Neural crest cell (in vitro differentiated cells): ENCODE results near the gene VPS13D. TPM values are rescaled to one million over a fixed set of nuclear protein-coding genes. Genes with fewer than 3 reads are reported as not detected.

Experiments
- DNase-seq: peaks from one replicate; pipeline ENCODE4 v3.0.0; 2021; ENCODE audit warnings: low read depth, mixed read lengths, low spot score
- H3K27ac Mint-ChIP-seq: one replicate; pipeline ENCODE4 v1.8.0; 2021; ENCODE audit warnings: mild to moderate bottlenecking, mixed read lengths; ENCODE audit not compliant: unreplicated experiment
- H3K27me3 Mint-ChIP-seq: 2 replicates; pipeline ENCODE4 v1.8.0; 2021; ENCODE audit warnings: low read depth, mild to moderate bottlenecking, mixed read lengths
- H3K36me3 Mint-ChIP-seq: 2 replicates; pipeline ENCODE4 v1.8.0; 2021; ENCODE audit warnings: low read depth, mild to moderate bottlenecking, mixed read lengths
- H3K4me1 Mint-ChIP-seq: 2 replicates; pipeline ENCODE4 v1.8.0; 2021; ENCODE audit warnings: mixed read lengths
- H3K4me3 Mint-ChIP-seq: one replicate; pipeline ENCODE4 v1.8.0; 2021; ENCODE audit warnings: mild to moderate bottlenecking, mixed read lengths
- H3K9me3 Mint-ChIP-seq: 2 replicates; pipeline ENCODE4 v1.8.0; 2021; ENCODE audit warnings: mixed read lengths
- CTCF ChIP-seq: fragments of 200-600 bp; sonication (generic); conservative IDR thresholded peaks from 2 replicates; pipeline ENCODE4 v1.5.0; 2021; ENCODE audit warnings: antibody characterized with exemption, mild to moderate bottlenecking
- total RNA-seq: library from RNA; stranded (reverse); gene quantifications from 2 replicates; pipeline ENCODE4 v1.2.1, GENCODE V29; 2021

The VPS13D gene
- total RNA-seq, 1 donor from 2014 or later: 24.5 TPM

DNA sequence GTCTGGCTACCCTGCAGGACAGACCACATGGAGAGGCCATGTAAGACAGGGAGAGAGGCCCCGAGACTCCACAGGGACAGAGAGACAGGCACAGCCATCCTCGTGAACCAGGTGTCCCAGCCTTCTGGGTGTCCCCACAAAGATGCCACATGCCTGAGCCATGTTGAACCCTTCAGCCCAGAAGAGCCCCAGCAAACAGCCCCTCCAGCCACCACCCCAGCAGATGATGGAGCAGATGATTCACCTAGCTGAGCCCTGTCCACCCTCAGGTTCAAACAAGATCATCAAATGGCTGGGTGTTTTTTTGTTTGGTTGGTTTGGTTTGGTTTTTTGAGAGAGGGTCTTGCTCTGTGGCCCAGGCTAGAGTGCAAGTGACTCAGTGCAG is 309.5 kb downstream of the VPS13D start:
- Mint-ChIP-seq H3K9me3 (no peaks in the 10 kb centered on the region), H3K4me1 (peaks cover 16% of the 10 kb centered on the region)
- TF ChIP-seq CTCF: no peak

DNA sequence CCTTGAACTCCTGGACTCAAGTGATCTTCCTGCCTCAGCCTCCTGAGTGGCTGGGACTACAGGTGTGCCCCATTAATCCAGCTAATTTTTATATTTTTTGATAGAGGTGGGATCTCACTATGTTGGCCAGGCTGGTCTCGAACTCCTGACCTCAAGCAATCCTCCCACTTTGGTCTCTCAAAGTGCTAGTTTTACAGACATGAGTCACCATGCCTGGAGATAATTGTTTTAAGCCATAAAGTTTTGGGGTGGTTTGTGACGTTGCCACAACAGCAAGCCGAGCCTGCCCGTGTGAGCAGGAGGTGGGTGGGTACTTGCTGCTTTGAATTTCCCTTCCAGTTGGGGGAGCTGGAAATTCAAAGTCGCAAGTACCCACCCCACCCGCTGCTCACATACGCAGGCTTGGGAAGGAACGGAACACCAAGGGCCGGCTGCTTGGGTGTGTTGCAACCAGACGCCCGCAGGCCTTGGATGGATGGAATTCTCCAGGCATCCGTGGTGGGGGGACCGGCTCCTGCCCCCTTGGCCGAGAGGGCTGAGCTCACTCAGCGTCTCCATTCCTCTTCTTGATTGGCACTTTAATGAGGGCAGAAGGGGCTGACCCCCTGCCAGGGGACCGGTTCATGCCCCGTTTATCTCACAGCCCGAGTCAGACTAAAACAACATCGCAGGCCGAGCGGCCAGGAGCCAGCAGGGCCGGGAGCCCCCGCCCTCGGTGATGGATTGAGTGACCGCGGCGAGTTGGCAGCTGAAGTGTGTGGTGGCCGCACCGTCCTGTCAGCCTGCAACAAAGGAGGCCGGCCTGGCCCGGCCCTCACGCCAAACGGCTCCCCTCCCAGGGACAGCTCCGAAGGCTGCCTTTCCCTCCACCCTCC is 310.1 kb downstream of the VPS13D start:
- peaks cover 23% of the 10 kb centered on the region for H3K4me1 Mint-ChIP-seq
- no peak for TF ChIP-seq CTCF
- H3K36me3 Mint-ChIP-seq: no peaks in the 10 kb centered on the region
- H3K27ac Mint-ChIP-seq: no peak overlapping the region
- H3K27me3 Mint-ChIP-seq: no peaks in the 10 kb centered on the region
- DNase-seq: peak; percentile 26
- H3K9me3 Mint-ChIP-seq: no peaks in the 10 kb centered on the region
- H3K4me3 Mint-ChIP-seq: no peak overlapping the region

More for the DNA sequence above, 309.5 kb downstream of the VPS13D start:
- H3K4me3 Mint-ChIP-seq: no peak overlapping the region
- H3K27me3 Mint-ChIP-seq: no peaks in the 10 kb centered on the region
- no peaks in the 10 kb centered on the region for H3K36me3 Mint-ChIP-seq
- DNase-seq: no peak
- H3K27ac Mint-ChIP-seq: peak overlapping the region; percentile 71

DNA sequence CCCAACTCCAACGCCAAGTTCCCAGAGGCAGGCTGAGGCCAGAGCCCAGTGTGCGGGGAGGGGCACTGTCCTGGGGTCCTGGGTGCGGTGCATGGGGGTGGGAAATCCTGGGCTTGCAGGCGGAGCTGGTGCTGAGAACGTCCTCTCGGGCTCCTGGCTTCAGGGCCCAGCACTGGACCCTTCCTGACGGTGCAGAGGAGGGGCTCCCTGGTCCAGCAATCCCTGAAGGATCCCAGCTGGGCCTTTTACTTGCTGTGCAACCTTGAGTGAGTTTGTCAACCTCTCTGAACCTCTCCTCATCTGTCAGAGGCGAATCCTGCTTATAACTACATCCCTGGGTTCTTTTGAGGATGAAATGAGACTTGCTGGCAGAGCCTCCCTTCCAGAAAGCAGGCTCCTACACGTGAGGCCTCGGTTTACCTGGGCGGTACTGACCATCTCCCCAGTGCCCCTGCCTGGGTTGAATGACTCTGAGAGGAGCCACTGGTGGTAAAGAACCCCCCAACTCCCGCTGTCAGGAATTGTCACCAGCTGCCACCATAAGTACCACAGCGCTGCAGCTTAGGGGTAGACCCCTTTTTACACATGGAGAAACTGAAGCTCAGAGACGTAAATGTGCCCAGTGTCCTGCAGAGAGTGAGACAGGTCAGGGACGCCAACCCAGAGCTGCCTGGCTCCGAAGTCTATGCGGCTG is 310.9 kb downstream of the VPS13D start:
- H3K4me3 Mint-ChIP-seq: no peak overlapping the region
- peaks cover 25% of the 10 kb centered on the region for H3K4me1 Mint-ChIP-seq
- H3K9me3 Mint-ChIP-seq: no peaks in the 10 kb centered on the region
- no peaks in the 10 kb centered on the region for H3K36me3 Mint-ChIP-seq
- no peaks in the 10 kb centered on the region for H3K27me3 Mint-ChIP-seq
- no peak overlapping the region for H3K27ac Mint-ChIP-seq
- no peak for TF ChIP-seq CTCF
- no peak for DNase-seq

- Mint-ChIP-seq H3K9me3 (no peaks in the 10 kb centered on the region), H3K4me3 (no peak overlapping the region), H3K4me1 (peaks cover 25% of the 10 kb centered on the region), H3K27ac (peak overlapping the region; percentile 74), H3K27me3 (no peaks in the 10 kb centered on the region), H3K36me3 (no peaks in the 10 kb centered on the region)
- TF ChIP-seq CTCF: no peak
- DNase-seq: no peak
Measured at GRCh38 chr1:12541274-12542137, 311.7 kb downstream of the VPS13D start.

DNA sequence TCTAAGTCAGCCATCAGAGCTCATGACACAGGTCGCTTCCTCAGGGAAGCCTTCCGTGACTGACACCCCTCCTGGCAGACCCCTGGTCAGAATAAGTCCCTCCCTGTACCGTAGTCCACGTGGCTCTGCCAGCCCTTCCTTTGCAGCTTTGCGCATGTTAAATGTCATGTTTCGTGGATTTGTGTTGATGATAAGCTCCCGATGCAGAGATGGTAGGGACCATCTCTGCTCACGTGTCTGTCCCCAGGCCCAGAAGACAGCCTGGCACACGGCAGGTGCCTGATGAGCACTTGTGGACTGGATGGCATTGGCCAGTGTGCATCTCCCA is 312.3 kb downstream of the VPS13D start:
- Mint-ChIP-seq H3K4me1 (peaks cover 25% of the 10 kb centered on the region), H3K27ac (peak overlapping the region; percentile 74), H3K9me3 (no peaks in the 10 kb centered on the region)

More for the DNA sequence above, 312.3 kb downstream of the VPS13D start:
- Mint-ChIP-seq H3K27me3 (no peaks in the 10 kb centered on the region), H3K4me3 (no peak overlapping the region), H3K36me3 (no peaks in the 10 kb centered on the region)
- TF ChIP-seq CTCF: no peak
- DNase-seq: no peak
